GM23338 (cell line): ENCODE measurements around the gene NPEPPS. TPM values are rescaled to one million over a fixed set of nuclear protein-coding genes. Genes with fewer than 3 reads are reported as not detected.

ENCODE experiments used
- ATAC-seq: fragments of 200-7000 bp; cut with Tn5 transposase; 3 replicates; pipeline ENCODE4 v1.9.1; 2020
- DNase-seq: peaks from one replicate; pipeline ENCODE4 v3.0.0-alpha.2; 2015; ENCODE audit warnings: low spot score
- H2AFZ ChIP-seq: fragments of 200-600 bp; sonication (generic); 2 replicates; pipeline ENCODE4 v1.8.0; 2016; ENCODE audit warnings: antibody characterized with exemption, mild to moderate bottlenecking, moderate library complexity
- H3F3A ChIP-seq: fragments of 200-600 bp; sonication (generic); replicated peaks from 2 replicates; pipeline ENCODE4 v1.8.0; 2017; ENCODE audit warnings: antibody characterized with exemption, mixed run types, low read depth
- H3K27ac ChIP-seq: fragments of 200-600 bp; sonication (generic); 2 replicates; pipeline ENCODE4 v1.6.1; 2016; ENCODE audit warnings: low read depth
- H3K27me3 ChIP-seq: fragments of 200-600 bp; sonication (generic); 2 replicates; pipeline ENCODE4 v1.8.0; 2016; ENCODE audit warnings: mild to moderate bottlenecking, mixed run types, moderate library complexity; ENCODE audit not compliant: insufficient read depth
- H3K36me3 ChIP-seq: fragments of 200-600 bp; sonication (generic); 2 replicates; pipeline ENCODE4 v1.8.0; 2016; ENCODE audit warnings: mild to moderate bottlenecking; ENCODE audit not compliant: insufficient read depth
- H3K4me1 ChIP-seq: fragments of 200-600 bp; sonication (generic); 2 replicates; pipeline ENCODE4 v1.8.0; 2016; ENCODE audit warnings: mild to moderate bottlenecking, moderate library complexity; ENCODE audit not compliant: insufficient read depth
- H3K4me2 ChIP-seq: fragments of 200-600 bp; sonication (generic); 2 replicates; pipeline ENCODE4 v1.7.1; 2017; ENCODE audit warnings: mixed run types
- H3K4me3 ChIP-seq: fragments of 200-600 bp; sonication (generic); 2 replicates; pipeline ENCODE4 v1.6.1; 2016; ENCODE audit warnings: mixed run types
- H3K79me2 ChIP-seq: fragments of 200-600 bp; sonication (generic); replicated peaks from 2 replicates; pipeline ENCODE4 v1.8.0; 2017; ENCODE audit warnings: mild to moderate bottlenecking; ENCODE audit not compliant: insufficient read depth
- H3K9me2 ChIP-seq: fragments of 200-600 bp; sonication (generic); 2 replicates; pipeline ENCODE4 v1.8.0; 2017; ENCODE audit not compliant: insufficient read depth
- H4K20me1 ChIP-seq: fragments of 200-600 bp; sonication (generic); replicated peaks from 2 replicates; pipeline ENCODE4 v1.8.0; 2017; ENCODE audit warnings: mild to moderate bottlenecking; ENCODE audit not compliant: insufficient read depth
- H3K27ac Mint-ChIP-seq: 2 replicates; pipeline ENCODE4 v1.8.0; 2020; ENCODE audit warnings: inconsistent platforms, mild to moderate bottlenecking, moderate library complexity, mixed read lengths
- H3K27me3 Mint-ChIP-seq: 3 replicates; pipeline ENCODE4 v1.8.0; 2022; ENCODE audit warnings: low read depth, mild to moderate bottlenecking, moderate library complexity, mixed read lengths, inconsistent platforms; ENCODE audit not compliant: insufficient read depth, poor library complexity
- H3K36me3 Mint-ChIP-seq: 3 replicates; pipeline ENCODE4 v1.8.0; 2021; ENCODE audit warnings: low read depth, mild to moderate bottlenecking, inconsistent platforms, moderate library complexity, mixed read lengths
- H3K4me1 Mint-ChIP-seq: 3 replicates; pipeline ENCODE4 v1.8.0; 2020; ENCODE audit warnings: mild to moderate bottlenecking, inconsistent platforms, mixed read lengths
- H3K4me3 Mint-ChIP-seq: 3 replicates; pipeline ENCODE4 v1.8.0; 2021; ENCODE audit warnings: moderate library complexity, mild to moderate bottlenecking, inconsistent platforms, mixed read lengths
- H3K9me3 Mint-ChIP-seq: 3 replicates; pipeline ENCODE4 v1.8.0; 2020; ENCODE audit warnings: moderate library complexity, mild to moderate bottlenecking, inconsistent platforms, mixed read lengths
- CREB1 ChIP-seq: fragments of 250-450 bp; sonication (Bioruptor Pico); IDR thresholded peaks from 2 replicates; pipeline ENCODE4 v1.5.0; 2020; ENCODE audit warnings: low read depth, mild to moderate bottlenecking, moderate library complexity
- CTCF ChIP-seq, 2 experiments: fragments of 200-600 bp in 1 of 2; sonication (generic) in 1 of 2; conservative IDR thresholded peaks; 2 replicates each; pipeline versions ENCODE4 v1.5.1 to v1.6.1; 2016 to 2017; ENCODE audit warnings: antibody characterized with exemption in 2 of 2, low read depth in 2 of 2, mild to moderate bottlenecking in 2 of 2, moderate library complexity in 1 of 2
- ETS1 ChIP-seq: IDR thresholded peaks from 2 replicates; pipeline ENCODE4 v1.6.1; 2016; ENCODE audit warnings: antibody characterized with exemption
- EZH2 ChIP-seq: fragments of 200-600 bp; sonication (generic); IDR thresholded peaks from one replicate; pipeline ENCODE4 v1.8.0; 2017; ENCODE audit warnings: antibody characterized with exemption, mild to moderate bottlenecking, low read depth; ENCODE audit not compliant: unreplicated experiment
- EZH2phosphoT487 ChIP-seq: fragments of 200-600 bp; sonication (generic); IDR thresholded peaks from one replicate; pipeline ENCODE4 v1.8.1; 2018; ENCODE audit warnings: antibody characterized with exemption; ENCODE audit not compliant: unreplicated experiment
- NANOG ChIP-seq: IDR thresholded peaks from 2 replicates; pipeline ENCODE4 v1.6.1; 2016; ENCODE audit warnings: antibody characterized with exemption, borderline replicate concordance
- POLR2AphosphoS5 ChIP-seq: IDR thresholded peaks from 2 replicates; pipeline ENCODE4 v1.6.1; 2016; ENCODE audit warnings: antibody characterized with exemption, low read depth
- ZNF114 ChIP-seq: fragments of 250-450 bp; sonication (Bioruptor Pico); IDR thresholded peaks from 2 replicates; pipeline ENCODE4 v1.5.0; 2020; ENCODE audit warnings: mild to moderate bottlenecking, moderate library complexity
- ZNF331 ChIP-seq: fragments of 250-450 bp; sonication (Bioruptor Pico); IDR thresholded peaks from 2 replicates; pipeline ENCODE4 v1.5.0; 2020; ENCODE audit warnings: low read depth, mild to moderate bottlenecking, moderate library complexity
- ZNF462 ChIP-seq: fragments of 250-450 bp; sonication (Bioruptor Pico); IDR thresholded peaks from 2 replicates; pipeline ENCODE4 v1.5.0; 2020; ENCODE audit warnings: mild to moderate bottlenecking, moderate library complexity
- polyA plus RNA-seq: library from polyadenylated mRNA; unstranded; fragments of >200 nt; fragmentation: Nextera tagmentation; extraction: Ambion mirVana; gene quantifications from 2 replicates; pipeline ENCODE4 v1.2.1, GENCODE V29; 2016
- total RNA-seq: library from RNA; depleted of rRNA; stranded (reverse); fragments of >200 nt; shearing (Covaris generic); gene quantifications from 2 replicates; pipeline ENCODE4 v1.2.3, GENCODE V29; 2014

Gene NPEPPS
- total and polyA plus RNA-seq, 2 experiments from 2014 or later: 91.5 to 113 TPM

GRCh38 chr17:47641202-47641601 lies 110.3 kb downstream of the NPEPPS start:
- peaks cover 5% of the 10 kb centered on the region for H3K27me3 Mint-ChIP-seq
- H3K36me3 Mint-ChIP-seq: peaks cover 8% of the 10 kb centered on the region; the same call in 2 of the 3 replicates
- Histone ChIP-seq H3K9me2 (no peaks in the 10 kb centered on the region), H4K20me1 (0 out of 2 replicates have a peak, but pooled peaks cover 2% of the 10 kb centered on the region), H3K79me2 (no peaks in the 10 kb centered on the region; the same call in 1 of the 2 replicates), H3K4me1 (no peaks in the 10 kb centered on the region), H2AFZ (no peak overlapping the region), H3K27me3 (no peaks in the 10 kb centered on the region), H3K27ac (no peak overlapping the region), H3K4me2 (no peak overlapping the region), H3K4me3 (no peak overlapping the region), H3K36me3 (no peaks in the 10 kb centered on the region), H3F3A (no peaks in the 10 kb centered on the region)
- no peak for TF ChIP-seq ZNF114 (CRISPR knock-in tag)
- no peak for TF ChIP-seq EZH2phosphoT487
- no peak for TF ChIP-seq CTCF (conservative IDR thresholded peaks at IDR 0.05; ENCODE audit: low read depth in 2 of 2)
- no peak for TF ChIP-seq ZNF331 (CRISPR knock-in tag)
- no peak for TF ChIP-seq CREB1 (CRISPR knock-in tag)
- TF ChIP-seq ETS1: no peak
- TF ChIP-seq ZNF462 (CRISPR knock-in tag): no peak
- no peak for TF ChIP-seq POLR2AphosphoS5
- TF ChIP-seq EZH2: no peak
- TF ChIP-seq NANOG: no peak
- H3K4me1 Mint-ChIP-seq: no peaks in the 10 kb centered on the region
- DNase-seq: no peak
- H3K27ac Mint-ChIP-seq: no peak overlapping the region
- no peaks in the 10 kb centered on the region for H3K9me3 Mint-ChIP-seq
- H3K4me3 Mint-ChIP-seq: no peak overlapping the region
- no peak for ATAC-seq
